Measurements from ENCODE around the gene PRDX6.

- TF ChIP-seq, protein P1, sequence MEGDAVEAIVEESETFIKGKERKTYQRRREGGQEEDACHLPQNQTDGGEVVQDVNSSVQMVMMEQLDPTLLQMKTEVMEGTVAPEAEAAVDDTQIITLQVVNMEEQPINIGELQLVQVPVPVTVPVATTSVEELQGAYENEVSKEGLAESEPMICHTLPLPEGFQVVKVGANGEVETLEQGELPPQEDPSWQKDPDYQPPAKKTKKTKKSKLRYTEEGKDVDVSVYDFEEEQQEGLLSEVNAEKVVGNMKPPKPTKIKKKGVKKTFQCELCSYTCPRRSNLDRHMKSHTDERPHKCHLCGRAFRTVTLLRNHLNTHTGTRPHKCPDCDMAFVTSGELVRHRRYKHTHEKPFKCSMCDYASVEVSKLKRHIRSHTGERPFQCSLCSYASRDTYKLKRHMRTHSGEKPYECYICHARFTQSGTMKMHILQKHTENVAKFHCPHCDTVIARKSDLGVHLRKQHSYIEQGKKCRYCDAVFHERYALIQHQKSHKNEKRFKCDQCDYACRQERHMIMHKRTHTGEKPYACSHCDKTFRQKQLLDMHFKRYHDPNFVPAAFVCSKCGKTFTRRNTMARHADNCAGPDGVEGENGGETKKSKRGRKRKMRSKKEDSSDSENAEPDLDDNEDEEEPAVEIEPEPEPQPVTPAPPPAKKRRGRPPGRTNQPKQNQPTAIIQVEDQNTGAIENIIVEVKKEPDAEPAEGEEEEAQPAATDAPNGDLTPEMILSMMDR (IDR thresholded peaks at IDR 0.05): no peak
- TF ChIP-seq POLR2A (IDR thresholded peaks at IDR 0.05): no peak
Observed at GRCh38 chr1:173496757-173497320, 19.7 kb downstream of the PRDX6 start.
